ENCODE results near the gene NR3C1.

Gene NR3C1

DNA sequence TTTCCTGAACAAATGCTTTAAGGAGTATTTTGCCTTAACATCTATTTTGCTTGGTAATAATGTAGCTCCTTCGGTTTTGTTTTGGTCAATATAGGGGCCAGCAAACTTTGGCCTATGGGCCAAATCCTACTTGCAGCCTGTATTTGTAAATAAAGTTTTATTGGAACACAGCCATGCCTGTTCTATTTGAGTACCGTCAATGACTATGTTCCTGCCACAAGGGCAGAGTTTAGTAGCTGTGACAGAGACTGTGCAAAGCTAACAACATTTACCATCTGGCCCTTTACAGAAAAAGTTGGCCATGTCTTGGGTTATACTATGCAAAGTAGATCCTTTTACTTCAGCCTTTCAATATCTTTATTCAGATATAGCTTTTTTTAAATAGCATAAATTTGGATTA is 113.4 kb downstream of the NR3C1 start:
- Mint-ChIP-seq H3K36me3 (ENCODE audit: low read depth) (peaks cover 54% of the 10 kb centered on the region), H3K27ac (no peak overlapping the region), H3K4me3 (no peak overlapping the region)

DNA sequence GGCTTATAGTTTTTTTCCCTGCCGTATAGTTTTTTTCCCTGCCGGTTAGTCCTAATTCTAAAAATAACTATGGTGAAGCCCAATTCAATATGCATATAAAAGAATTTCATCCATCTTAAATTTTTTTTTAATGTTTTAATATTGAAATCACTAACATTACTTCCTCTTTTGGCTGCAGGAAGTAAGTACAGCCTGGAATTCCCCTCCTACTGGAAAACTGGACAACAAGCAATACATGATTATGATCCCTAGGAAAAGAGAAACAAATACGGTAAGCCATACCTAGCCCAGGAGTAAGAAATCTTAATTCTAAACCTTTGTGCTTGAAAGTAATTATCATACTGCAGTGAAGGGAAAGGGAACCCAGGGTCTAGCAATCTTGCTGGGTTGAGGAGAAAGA is 119.0 kb downstream of the NR3C1 start:
- Mint-ChIP-seq H3K27me3 (ENCODE audit: low read depth) (no peaks in the 10 kb centered on the region), H3K27ac (no peak overlapping the region), H3K36me3 (ENCODE audit: low read depth) (peaks cover 58% of the 10 kb centered on the region), H3K4me3 (no peak overlapping the region), H3K9me3 (peaks cover 24% of the 10 kb centered on the region), H3K4me1 (ENCODE audit: low read depth) (no peaks in the 10 kb centered on the region)
- no peak for DNase-seq (ENCODE audit: low spot score)

More for the DNA sequence above, 113.4 kb downstream of the NR3C1 start:
- Mint-ChIP-seq H3K27me3 (ENCODE audit: low read depth) (no peaks in the 10 kb centered on the region), H3K4me1 (ENCODE audit: low read depth) (no peaks in the 10 kb centered on the region), H3K9me3 (peaks cover 7% of the 10 kb centered on the region)
- no peak for DNase-seq (ENCODE audit: low spot score)

DNA sequence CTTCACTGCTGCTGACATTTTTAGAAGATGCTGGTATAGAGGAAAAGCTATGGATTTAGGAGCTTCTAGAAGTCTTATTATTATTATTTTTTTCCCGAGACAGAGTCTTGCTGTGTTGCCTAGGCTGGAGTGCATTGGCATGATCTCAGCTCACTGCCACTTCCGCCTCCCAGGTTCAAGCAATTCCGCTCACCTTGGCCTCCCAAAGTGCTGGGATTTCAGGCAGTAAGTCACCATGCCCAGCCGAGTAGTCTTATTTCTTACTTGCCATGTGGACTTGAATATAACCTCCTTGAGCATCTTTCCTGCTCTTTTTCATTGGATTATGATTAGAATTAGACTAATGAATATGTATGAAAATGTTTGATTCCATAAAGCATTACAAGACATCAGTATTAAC is 119.5 kb downstream of the NR3C1 start:
- no peak overlapping the region for H3K27ac Mint-ChIP-seq
- H3K36me3 Mint-ChIP-seq (ENCODE audit: low read depth): peaks cover 55% of the 10 kb centered on the region
- H3K4me1 Mint-ChIP-seq (ENCODE audit: low read depth): no peaks in the 10 kb centered on the region
- H3K27me3 Mint-ChIP-seq (ENCODE audit: low read depth): no peaks in the 10 kb centered on the region
- H3K4me3 Mint-ChIP-seq: no peak overlapping the region
- H3K9me3 Mint-ChIP-seq: peaks cover 24% of the 10 kb centered on the region
- DNase-seq (ENCODE audit: low spot score): no peak

DNA sequence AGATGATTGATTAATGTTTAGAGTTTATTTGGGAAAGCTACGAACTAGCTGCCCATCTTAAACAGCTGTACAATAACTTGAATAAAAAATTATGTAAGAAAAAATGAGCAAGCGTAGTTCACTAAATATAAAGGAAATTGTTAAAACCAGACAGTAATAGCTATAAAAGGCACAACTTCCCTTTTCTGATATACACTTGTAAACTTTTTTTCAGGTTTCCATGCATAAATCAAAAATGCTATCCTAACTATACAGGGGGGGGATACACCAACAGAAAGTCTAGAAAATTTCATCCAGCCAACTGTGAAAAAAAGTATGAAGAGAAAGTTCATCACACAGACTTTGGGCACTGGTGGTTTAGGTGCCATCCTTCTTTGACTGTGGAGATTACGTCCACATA is 122.3 kb downstream of the NR3C1 start:
- no peaks in the 10 kb centered on the region for H3K27me3 Mint-ChIP-seq (ENCODE audit: low read depth)
- H3K4me1 Mint-ChIP-seq (ENCODE audit: low read depth): no peaks in the 10 kb centered on the region
- no peak for DNase-seq (ENCODE audit: low spot score)
- H3K4me3 Mint-ChIP-seq: no peak overlapping the region
- H3K36me3 Mint-ChIP-seq (ENCODE audit: low read depth): peaks cover 49% of the 10 kb centered on the region
- peaks cover 21% of the 10 kb centered on the region for H3K9me3 Mint-ChIP-seq
- H3K27ac Mint-ChIP-seq: no peak overlapping the region

DNA sequence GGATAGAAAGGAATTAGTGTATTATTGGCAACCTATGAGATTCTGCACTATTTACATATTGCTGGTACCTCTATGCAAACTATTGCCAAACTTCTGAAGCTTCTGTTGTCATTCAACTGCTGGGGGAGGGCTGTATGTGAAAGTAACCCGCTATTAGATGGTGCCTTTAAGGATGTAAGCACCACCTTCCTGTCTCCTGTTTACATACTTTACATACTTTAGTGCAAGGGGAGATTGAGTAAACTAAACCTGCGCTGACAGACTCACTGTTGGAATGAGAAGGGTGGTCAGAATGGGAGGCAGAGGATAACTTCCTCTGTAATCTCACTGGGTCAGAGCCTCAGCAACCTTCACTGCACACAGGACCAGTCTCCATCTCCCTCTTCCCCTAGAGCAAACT is 123.8 kb downstream of the NR3C1 start:
- H3K9me3 Mint-ChIP-seq: peaks cover 13% of the 10 kb centered on the region
- H3K4me3 Mint-ChIP-seq: no peak overlapping the region
- H3K36me3 Mint-ChIP-seq (ENCODE audit: low read depth): peaks cover 49% of the 10 kb centered on the region
- peaks cover 3% of the 10 kb centered on the region for H3K4me1 Mint-ChIP-seq (ENCODE audit: low read depth)
- H3K27me3 Mint-ChIP-seq (ENCODE audit: low read depth): no peaks in the 10 kb centered on the region
- H3K27ac Mint-ChIP-seq: no peak overlapping the region
- no peak for DNase-seq (ENCODE audit: low spot score)

DNA sequence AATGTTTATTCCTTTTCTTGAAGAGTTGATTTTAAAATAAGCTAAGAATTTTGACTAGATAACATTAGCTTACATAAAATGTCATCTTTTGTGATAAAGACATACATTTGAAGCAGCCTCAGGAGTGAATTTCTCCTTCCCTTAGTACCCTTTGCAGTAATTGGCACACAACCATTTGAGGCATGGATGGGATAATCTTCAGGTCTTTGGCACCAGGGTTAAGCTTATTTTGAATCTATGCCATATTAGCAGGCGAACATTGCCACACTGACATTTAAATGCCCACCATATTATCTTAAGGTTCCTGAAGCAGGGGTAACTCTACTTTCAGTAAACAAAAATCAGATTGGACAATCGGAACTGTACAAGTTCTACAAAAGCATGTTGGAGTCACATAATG is 126.0 kb downstream of the NR3C1 start:
- H3K4me3 Mint-ChIP-seq: no peak overlapping the region
- H3K9me3 Mint-ChIP-seq: no peaks in the 10 kb centered on the region
- no peak for DNase-seq (ENCODE audit: low spot score)
- H3K36me3 Mint-ChIP-seq (ENCODE audit: low read depth): peaks cover 30% of the 10 kb centered on the region
- peaks cover 3% of the 10 kb centered on the region for H3K4me1 Mint-ChIP-seq (ENCODE audit: low read depth)
- H3K27ac Mint-ChIP-seq: no peak overlapping the region
- no peaks in the 10 kb centered on the region for H3K27me3 Mint-ChIP-seq (ENCODE audit: low read depth)

DNA sequence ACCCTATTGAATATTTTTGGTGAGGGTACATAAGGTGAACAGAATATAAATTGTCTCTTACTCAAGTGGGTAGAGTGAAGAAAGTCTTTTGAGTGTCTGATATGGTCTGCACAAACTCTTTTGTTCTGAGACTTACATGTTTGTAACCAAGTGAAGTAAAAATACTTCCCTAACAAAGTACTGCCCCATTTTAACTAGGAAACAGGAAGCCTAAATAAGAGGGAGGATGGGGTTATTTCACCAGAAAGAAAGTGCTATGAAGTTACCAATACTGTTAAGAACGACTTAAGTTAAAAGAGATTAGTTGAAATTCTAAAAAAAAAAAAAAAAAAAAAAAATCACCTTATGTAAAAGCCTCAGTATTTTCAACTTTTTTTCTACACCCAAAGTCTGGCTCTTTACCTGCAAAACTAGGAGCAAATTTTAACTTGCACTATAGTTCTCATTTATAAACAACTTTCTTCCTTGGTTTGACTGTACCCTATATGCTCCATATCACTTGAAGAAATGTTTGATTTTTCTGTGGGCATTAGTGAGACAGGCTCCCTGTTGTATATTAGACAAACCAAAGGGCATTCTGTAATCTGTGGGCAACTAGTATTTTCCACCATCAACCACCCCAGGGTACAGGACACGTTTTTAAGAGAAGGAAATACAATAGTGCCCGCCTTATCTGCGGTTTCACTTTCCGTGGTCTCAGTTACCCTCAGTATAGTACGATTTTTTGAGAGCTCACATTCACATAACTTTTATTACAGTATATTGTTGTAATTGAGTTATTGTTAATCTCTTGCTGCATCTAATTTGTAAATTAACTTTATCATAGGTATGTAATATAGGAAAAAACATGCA is 127.7 kb downstream of the NR3C1 start:
- H3K4me3 Mint-ChIP-seq: no peak overlapping the region
- no peak overlapping the region for H3K27ac Mint-ChIP-seq
- no peak for DNase-seq (ENCODE audit: low spot score)
- H3K4me1 Mint-ChIP-seq (ENCODE audit: low read depth): peaks cover 3% of the 10 kb centered on the region
- peaks cover 19% of the 10 kb centered on the region for H3K36me3 Mint-ChIP-seq (ENCODE audit: low read depth)
- H3K27me3 Mint-ChIP-seq (ENCODE audit: low read depth): no peaks in the 10 kb centered on the region
- H3K9me3 Mint-ChIP-seq: no peaks in the 10 kb centered on the region

DNA sequence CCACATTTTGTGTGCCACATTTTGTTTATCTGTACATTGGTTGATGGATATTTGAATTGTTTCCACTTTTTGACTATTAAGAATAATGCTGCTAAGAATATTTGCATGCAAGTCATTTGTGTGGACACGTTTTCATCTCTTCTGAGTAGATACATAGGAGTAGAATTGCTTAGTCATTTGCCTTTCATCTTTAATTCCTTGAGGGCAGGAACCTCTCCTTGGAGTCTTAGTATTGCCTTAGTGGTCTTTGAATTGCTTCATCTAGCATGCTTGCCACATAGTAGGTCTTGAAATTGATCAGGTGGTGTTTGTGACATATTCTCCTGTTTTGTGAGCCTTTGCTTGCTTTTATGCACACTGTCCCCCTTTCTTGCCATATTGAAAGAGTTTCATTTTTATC is 128.5 kb downstream of the NR3C1 start:
- H3K36me3 Mint-ChIP-seq (ENCODE audit: low read depth): peaks cover 15% of the 10 kb centered on the region
- H3K9me3 Mint-ChIP-seq: peaks cover under 1% of the 10 kb centered on the region
- no peak overlapping the region for H3K27ac Mint-ChIP-seq
- H3K4me1 Mint-ChIP-seq (ENCODE audit: low read depth): peaks cover 3% of the 10 kb centered on the region
- H3K27me3 Mint-ChIP-seq (ENCODE audit: low read depth): no peaks in the 10 kb centered on the region
- H3K4me3 Mint-ChIP-seq: no peak overlapping the region
- no peak for DNase-seq (ENCODE audit: low spot score)

DNA sequence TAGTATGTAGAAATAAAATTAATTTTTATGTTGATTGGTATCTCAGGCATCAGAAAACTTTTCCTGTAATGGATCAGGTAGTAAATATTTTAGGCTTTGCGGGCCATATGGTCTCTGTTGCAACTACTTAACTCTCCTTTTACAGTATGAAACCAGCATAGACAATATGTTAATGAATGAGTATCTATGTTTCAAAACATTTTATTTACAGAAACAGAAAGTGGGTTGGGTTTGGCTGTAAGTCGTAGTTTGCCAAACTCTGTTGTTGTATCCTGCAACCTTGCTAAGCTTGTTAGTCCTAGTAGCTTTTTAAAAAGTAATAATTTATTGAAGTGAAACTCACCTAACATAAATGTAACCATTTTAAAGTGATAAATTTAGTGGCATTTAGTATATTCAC is 132.1 kb downstream of the NR3C1 start:
- peaks cover 17% of the 10 kb centered on the region for H3K36me3 Mint-ChIP-seq (ENCODE audit: low read depth)
- peaks cover 3% of the 10 kb centered on the region for H3K4me1 Mint-ChIP-seq (ENCODE audit: low read depth)
- H3K27ac Mint-ChIP-seq: no peak overlapping the region
- H3K9me3 Mint-ChIP-seq: peaks cover 35% of the 10 kb centered on the region
- H3K4me3 Mint-ChIP-seq: no peak overlapping the region
- DNase-seq (ENCODE audit: low spot score): no peak
- H3K27me3 Mint-ChIP-seq (ENCODE audit: low read depth): no peaks in the 10 kb centered on the region

DNA sequence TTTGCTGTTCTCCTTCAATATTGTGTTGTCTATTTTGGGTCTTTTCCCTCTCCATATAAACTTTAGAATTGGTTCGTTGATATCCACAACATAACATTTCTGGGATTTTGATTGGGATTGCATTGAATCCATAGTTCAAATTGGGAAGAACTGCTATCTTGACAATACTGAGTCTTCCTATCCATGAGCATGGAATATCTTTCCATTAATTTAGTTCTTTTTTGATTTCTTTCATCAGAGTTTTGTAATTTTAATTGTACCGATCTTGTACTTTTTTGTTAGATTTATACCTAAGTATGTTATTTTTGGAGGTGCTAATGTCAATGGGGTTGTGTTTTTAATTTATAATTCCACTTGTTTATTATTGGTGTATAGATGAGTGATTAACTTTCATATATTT is 135.1 kb downstream of the NR3C1 start:
- Mint-ChIP-seq H3K9me3 (peaks cover 52% of the 10 kb centered on the region), H3K27ac (no peak overlapping the region), H3K36me3 (ENCODE audit: low read depth) (peaks cover 14% of the 10 kb centered on the region), H3K4me1 (ENCODE audit: low read depth) (no peaks in the 10 kb centered on the region), H3K27me3 (ENCODE audit: low read depth) (no peaks in the 10 kb centered on the region), H3K4me3 (no peak overlapping the region)
- DNase-seq (ENCODE audit: low spot score): no peak

DNA sequence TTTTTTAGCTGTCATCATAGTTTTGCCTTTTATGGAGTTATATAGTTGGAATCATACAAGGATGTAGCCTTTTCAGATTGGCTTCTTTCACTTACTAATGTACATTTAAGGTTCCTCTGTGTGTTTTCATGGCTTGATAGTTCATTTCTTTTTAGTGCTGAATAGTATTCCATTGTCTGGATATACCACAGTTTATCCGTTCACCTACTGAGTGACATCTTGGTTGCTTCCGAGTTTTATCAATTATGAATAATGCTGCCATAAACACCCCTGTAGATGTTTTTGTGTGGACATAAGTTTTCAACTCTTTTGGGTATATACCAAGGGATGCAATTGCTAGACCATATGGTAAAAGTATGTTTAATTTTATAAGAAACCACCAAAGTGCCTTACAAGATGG is 136.3 kb downstream of the NR3C1 start:
- Mint-ChIP-seq H3K4me1 (ENCODE audit: low read depth) (peaks cover 2% of the 10 kb centered on the region), H3K27ac (no peak overlapping the region), H3K27me3 (ENCODE audit: low read depth) (no peaks in the 10 kb centered on the region), H3K4me3 (no peak overlapping the region), H3K9me3 (peaks cover 52% of the 10 kb centered on the region), H3K36me3 (ENCODE audit: low read depth) (peaks cover 14% of the 10 kb centered on the region)
- DNase-seq (ENCODE audit: low spot score): no peak

DNA sequence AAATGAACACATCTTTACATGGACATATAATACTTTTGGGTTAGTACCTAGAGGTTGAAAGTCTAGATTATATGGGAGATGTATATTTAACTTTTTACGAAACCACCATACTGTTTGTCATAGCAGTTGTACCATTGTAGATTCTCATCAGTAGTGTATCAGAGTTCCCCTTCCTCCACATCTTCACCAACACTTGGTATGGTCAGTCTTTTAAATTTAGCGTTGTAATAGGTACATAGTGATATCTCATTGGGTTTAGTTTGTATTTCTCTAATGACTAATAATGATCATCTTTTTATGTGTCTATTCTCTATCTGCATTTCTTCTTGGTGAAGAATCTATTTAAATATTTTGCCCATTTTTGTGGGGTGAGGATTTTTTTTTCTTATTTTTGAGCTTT is 137.5 kb downstream of the NR3C1 start:
- Mint-ChIP-seq H3K27me3 (ENCODE audit: low read depth) (no peaks in the 10 kb centered on the region), H3K9me3 (peaks cover 52% of the 10 kb centered on the region), H3K27ac (no peak overlapping the region), H3K4me1 (ENCODE audit: low read depth) (peaks cover 2% of the 10 kb centered on the region), H3K36me3 (ENCODE audit: low read depth) (peaks cover 17% of the 10 kb centered on the region), H3K4me3 (no peak overlapping the region)
- no peak for DNase-seq (ENCODE audit: low spot score)

DNA sequence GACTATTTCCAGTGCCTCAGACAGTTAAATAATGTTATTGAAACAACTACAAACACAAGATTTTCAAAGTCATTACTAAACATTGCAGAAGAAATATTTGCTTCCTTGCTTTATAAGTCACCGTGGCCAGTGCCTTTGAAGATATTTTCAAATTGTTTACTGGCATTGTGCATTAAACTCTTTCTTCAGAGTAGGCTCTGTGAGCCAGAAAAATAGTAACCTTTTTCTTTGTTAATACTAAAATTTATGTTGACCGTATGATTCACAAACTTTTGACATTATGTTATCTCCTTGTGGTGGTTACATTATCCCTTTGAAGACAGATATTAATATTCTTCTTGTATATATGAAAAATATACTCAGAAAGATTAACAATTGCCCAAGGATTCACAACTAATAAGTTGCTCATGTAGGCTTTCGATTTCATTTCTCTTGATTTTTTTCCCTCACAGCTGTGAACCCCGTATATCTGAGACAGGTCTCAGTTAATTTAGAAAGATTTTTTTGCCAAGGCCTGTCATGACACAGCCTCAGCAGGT is 140.1 kb downstream of the NR3C1 start:
- H3K27ac Mint-ChIP-seq: no peak overlapping the region

DNA sequence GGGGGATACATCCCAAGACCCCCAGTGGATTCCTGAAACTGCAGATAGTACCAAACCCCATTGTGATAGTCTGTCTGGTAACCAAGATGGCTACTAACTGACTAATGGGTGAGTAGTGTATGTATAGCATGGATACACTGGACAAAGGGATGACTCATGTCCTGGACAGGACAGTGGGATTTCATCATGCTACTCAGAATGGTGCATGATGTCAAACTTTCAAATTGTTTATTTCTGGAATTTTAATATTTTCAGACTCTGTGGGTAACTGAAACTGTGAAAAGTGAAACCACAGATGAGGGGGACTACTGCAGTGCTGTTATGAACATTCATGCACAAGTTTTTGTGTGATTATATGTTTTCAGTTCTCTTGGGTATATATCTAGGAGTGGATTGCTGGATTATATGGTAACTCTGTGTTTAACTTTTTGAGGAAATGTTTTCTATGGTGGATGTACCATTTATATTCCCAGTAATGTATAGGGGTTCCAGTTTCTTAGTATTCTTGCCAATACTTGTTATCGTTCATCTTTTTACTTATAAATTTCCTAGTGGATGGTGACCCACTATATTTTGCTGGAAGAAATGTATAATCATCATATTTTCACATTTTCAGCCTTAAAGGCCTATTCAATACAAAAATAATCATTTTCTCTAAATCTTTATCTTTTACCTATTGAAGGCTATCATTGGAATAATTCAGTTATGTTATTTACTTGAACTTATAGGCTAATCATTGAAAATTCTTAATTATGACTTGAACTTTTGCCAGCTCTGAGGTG is 140.9 kb downstream of the NR3C1 start:
- DNase-seq (ENCODE audit: low spot score): no peak
- Mint-ChIP-seq H3K4me3 (no peak overlapping the region), H3K9me3 (peaks cover 28% of the 10 kb centered on the region), H3K4me1 (ENCODE audit: low read depth) (peaks cover 6% of the 10 kb centered on the region), H3K27ac (no peak overlapping the region), H3K27me3 (ENCODE audit: low read depth) (no peaks in the 10 kb centered on the region), H3K36me3 (ENCODE audit: low read depth) (peaks cover 9% of the 10 kb centered on the region)

More for the DNA sequence above, 140.1 kb downstream of the NR3C1 start:
- Mint-ChIP-seq H3K4me1 (ENCODE audit: low read depth) (peaks cover 6% of the 10 kb centered on the region), H3K27me3 (ENCODE audit: low read depth) (no peaks in the 10 kb centered on the region), H3K4me3 (no peak overlapping the region), H3K9me3 (peaks cover 35% of the 10 kb centered on the region), H3K36me3 (ENCODE audit: low read depth) (peaks cover 14% of the 10 kb centered on the region)
- DNase-seq (ENCODE audit: low spot score): no peak
